Liver (tissue), 9 donors: ENCODE measurements around the gene SEMA4B. TPM values are rescaled to one million over a fixed set of nuclear protein-coding genes. Genes with fewer than 3 reads are reported as not detected.
"Not testable (repeated sequence)": the region's sequence is repeated elsewhere in the genome, so short reads cannot be mapped to it uniquely, and the experiment has no call there.

Experiments used
- DNase-seq: peaks from one replicate; pipeline ENCODE4 v3.0.0-alpha.2; 2017; ENCODE audit warnings: low spot score
- H3K27ac ChIP-seq, 2 donors: one replicate each; pipeline ENCODE4 v1.7.0; 2013; ENCODE audit warnings: inconsistent platforms in 2 of 2, low read length in 2 of 2, control low read depth in 1 of 2, low read depth in 1 of 2, mild to moderate bottlenecking in 1 of 2
- H3K27me3 ChIP-seq, 4 donors: one replicate each; pipeline versions ENCODE4 v1.6.1 to v1.7.0; 2013; ENCODE audit warnings: low read length in 3 of 4, inconsistent platforms in 1 of 4, mild to moderate bottlenecking in 1 of 4, moderate library complexity in 1 of 4; ENCODE audit not compliant: control insufficient read depth in 4 of 4, insufficient read depth in 4 of 4
- H3K36me3 ChIP-seq, 4 donors: one replicate each; pipeline versions ENCODE4 v1.6.1 to v1.7.0; 2013; ENCODE audit warnings: low read length in 3 of 4, mild to moderate bottlenecking in 3 of 4, low read depth in 1 of 4, moderate library complexity in 1 of 4; ENCODE audit not compliant: control insufficient read depth in 4 of 4, insufficient read depth in 3 of 4
- H3K4me1 ChIP-seq, 4 donors: one replicate each; pipeline versions ENCODE4 v1.6.1 to v1.7.0; 2013; ENCODE audit warnings: low read length in 3 of 4, mild to moderate bottlenecking in 3 of 4, moderate library complexity in 1 of 4; ENCODE audit not compliant: control insufficient read depth in 4 of 4, insufficient read depth in 4 of 4
- H3K4me3 ChIP-seq, 3 donors: one replicate each; pipeline versions ENCODE4 v1.6.1 to v1.7.0; 2013; ENCODE audit warnings: low read length in 3 of 3, control low read depth in 1 of 3, low read depth in 1 of 3, mild to moderate bottlenecking in 1 of 3
- H3K9ac ChIP-seq, 2 donors: one replicate each; pipeline ENCODE4 v1.7.0; 2013; ENCODE audit warnings: low read length in 2 of 2, mild to moderate bottlenecking in 2 of 2, moderate library complexity in 2 of 2, control low read depth in 1 of 2, low read depth in 1 of 2
- H3K9me3 ChIP-seq, 4 donors: one replicate each; pipeline versions ENCODE4 v1.6.1 to v1.7.0; 2013; ENCODE audit warnings: low read length in 3 of 4; ENCODE audit not compliant: control insufficient read depth in 4 of 4
- EGR1 ChIP-seq, 2 donors: IDR thresholded peaks; 2 replicates each; pipeline ENCODE4 v1.6.1; 2016 to 2018; ENCODE audit warnings: antibody characterized with exemption in 2 of 2, low read depth in 2 of 2
- FOXA2 ChIP-seq: IDR thresholded peaks from 2 replicates; pipeline ENCODE4 v1.6.1; 2016; ENCODE audit warnings: antibody characterized with exemption
- GABPA ChIP-seq, 2 donors: IDR thresholded peaks in 1 of 2; conservative IDR thresholded peaks in 1 of 2; 2 replicates each; pipeline ENCODE4 v1.6.1; 2016; ENCODE audit warnings: antibody characterized with exemption in 2 of 2, mild to moderate bottlenecking in 1 of 2, moderate library complexity in 1 of 2
- HNF4A ChIP-seq, 2 donors: conservative IDR thresholded peaks; 2 replicates each; pipeline ENCODE4 v1.6.1; 2016; ENCODE audit warnings: antibody characterized with exemption in 2 of 2, mild to moderate bottlenecking in 2 of 2
- JUND ChIP-seq, 2 donors: IDR thresholded peaks; 2 replicates each; pipeline ENCODE4 v1.6.1; 2016; ENCODE audit warnings: antibody characterized with exemption in 2 of 2
- NR2F2 ChIP-seq: IDR thresholded peaks from 2 replicates; pipeline ENCODE4 v1.6.1; 2016; ENCODE audit warnings: antibody characterized with exemption
- RXRA ChIP-seq, 2 donors: IDR thresholded peaks; 2 replicates each; pipeline ENCODE4 v1.6.1; 2017 to 2018; ENCODE audit warnings: antibody characterized with exemption in 2 of 2, mild to moderate bottlenecking in 1 of 2
- SP1 ChIP-seq: IDR thresholded peaks from 2 replicates; pipeline ENCODE4 v1.6.1; 2018; ENCODE audit warnings: antibody characterized with exemption, mild to moderate bottlenecking
- YY1 ChIP-seq: IDR thresholded peaks from 2 replicates; pipeline ENCODE4 v1.6.1; 2016; ENCODE audit warnings: antibody characterized with exemption, mild to moderate bottlenecking
- WGBS: extraction: QIAGEN DNeasy Blood & Tissue Kit; methylation state at CpG from one replicate; pipeline ENCODE4 v1.1.7; 2013; 5-methylcytosine and 5-hydroxymethylcytosine counted together
- polyA plus RNA-seq, 2 donors: library from polyadenylated mRNA; stranded (reverse) in 1 of 2; unstranded in 1 of 2; fragments of 200-250 nt in 1 of 2; fragments of >200 nt in 1 of 2; fragmentation: Nextera tagmentation in 1 of 2; extraction: Ambion mirVana in 1 of 2; gene quantifications; one replicate each; pipeline versions ENCODE4 v1.2.1 to v1.2.3, GENCODE V29; 2013 to 2015
- total RNA-seq, 2 donors: library from RNA; depleted of rRNA; stranded (reverse); fragments of >200 nt; gene quantifications; one replicate each; pipeline ENCODE4 v1.2.3, GENCODE V29; 2014
- TF ChIP-seq, protein P1 (sequence below): IDR thresholded peaks from 2 replicates; pipeline ENCODE4 v1.6.1; 2016; ENCODE audit warnings: antibody characterized with exemption, mild to moderate bottlenecking
- TF ChIP-seq, protein P2 (sequence below): IDR thresholded peaks from 2 replicates; pipeline ENCODE4 v1.6.1; 2016; ENCODE audit warnings: antibody characterized with exemption
- TF ChIP-seq, protein P3 (sequence below): IDR thresholded peaks from 2 replicates; pipeline ENCODE4 v1.6.1; 2016; ENCODE audit warnings: antibody characterized with exemption
- donor health status: healthy.
- donor health status: healthy.
- donor health status: healthy.
- donor health status: healthy.
- donor health status: healthy.

SEMA4B gene
- total and polyA plus RNA-seq, 4 donors: 14.3 to 52.2 (median 27.0) TPM

DNA sequence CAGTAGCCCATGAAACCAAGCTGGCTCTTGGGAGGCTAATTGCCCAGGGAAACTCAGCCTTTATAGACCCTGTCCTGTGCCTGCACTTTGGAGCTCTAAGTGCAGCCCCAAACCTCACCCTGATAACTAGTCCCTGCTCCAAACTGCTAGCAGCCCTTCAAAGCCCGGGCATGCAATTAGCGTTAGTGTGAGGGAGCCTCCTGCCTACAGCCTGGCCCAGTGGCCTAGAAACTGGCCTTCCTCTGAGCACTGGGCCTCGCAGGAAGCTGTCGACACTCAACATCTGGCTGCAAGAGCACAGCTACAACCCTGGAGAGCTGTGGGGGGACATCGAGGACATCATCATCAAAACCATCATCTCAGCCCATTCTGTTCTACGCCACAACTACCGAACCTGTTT lies 56.6 kb downstream of the SEMA4B start:
- Histone ChIP-seq H3K9me3 (no peaks in the 10 kb centered on the region), H3K36me3 (no peaks in the 10 kb centered on the region), H3K4me3 (no peak overlapping the region), H3K27ac (no peak overlapping the region), H3K4me1 (no peaks in the 10 kb centered on the region), H3K27me3 (no peaks in the 10 kb centered on the region), H3K9ac (no peak overlapping the region)
- no peak for DNase-seq
- TF ChIP-seq RXRA (IDR thresholded peaks at IDR 0.05): no peak
- TF ChIP-seq, protein P1, sequence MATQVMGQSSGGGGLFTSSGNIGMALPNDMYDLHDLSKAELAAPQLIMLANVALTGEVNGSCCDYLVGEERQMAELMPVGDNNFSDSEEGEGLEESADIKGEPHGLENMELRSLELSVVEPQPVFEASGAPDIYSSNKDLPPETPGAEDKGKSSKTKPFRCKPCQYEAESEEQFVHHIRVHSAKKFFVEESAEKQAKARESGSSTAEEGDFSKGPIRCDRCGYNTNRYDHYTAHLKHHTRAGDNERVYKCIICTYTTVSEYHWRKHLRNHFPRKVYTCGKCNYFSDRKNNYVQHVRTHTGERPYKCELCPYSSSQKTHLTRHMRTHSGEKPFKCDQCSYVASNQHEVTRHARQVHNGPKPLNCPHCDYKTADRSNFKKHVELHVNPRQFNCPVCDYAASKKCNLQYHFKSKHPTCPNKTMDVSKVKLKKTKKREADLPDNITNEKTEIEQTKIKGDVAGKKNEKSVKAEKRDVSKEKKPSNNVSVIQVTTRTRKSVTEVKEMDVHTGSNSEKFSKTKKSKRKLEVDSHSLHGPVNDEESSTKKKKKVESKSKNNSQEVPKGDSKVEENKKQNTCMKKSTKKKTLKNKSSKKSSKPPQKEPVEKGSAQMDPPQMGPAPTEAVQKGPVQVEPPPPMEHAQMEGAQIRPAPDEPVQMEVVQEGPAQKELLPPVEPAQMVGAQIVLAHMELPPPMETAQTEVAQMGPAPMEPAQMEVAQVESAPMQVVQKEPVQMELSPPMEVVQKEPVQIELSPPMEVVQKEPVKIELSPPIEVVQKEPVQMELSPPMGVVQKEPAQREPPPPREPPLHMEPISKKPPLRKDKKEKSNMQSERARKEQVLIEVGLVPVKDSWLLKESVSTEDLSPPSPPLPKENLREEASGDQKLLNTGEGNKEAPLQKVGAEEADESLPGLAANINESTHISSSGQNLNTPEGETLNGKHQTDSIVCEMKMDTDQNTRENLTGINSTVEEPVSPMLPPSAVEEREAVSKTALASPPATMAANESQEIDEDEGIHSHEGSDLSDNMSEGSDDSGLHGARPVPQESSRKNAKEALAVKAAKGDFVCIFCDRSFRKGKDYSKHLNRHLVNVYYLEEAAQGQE: no peak
- no peak for TF ChIP-seq JUND (IDR thresholded peaks at IDR 0.05)
- no peak for TF ChIP-seq NR2F2
- TF ChIP-seq, protein P2, sequence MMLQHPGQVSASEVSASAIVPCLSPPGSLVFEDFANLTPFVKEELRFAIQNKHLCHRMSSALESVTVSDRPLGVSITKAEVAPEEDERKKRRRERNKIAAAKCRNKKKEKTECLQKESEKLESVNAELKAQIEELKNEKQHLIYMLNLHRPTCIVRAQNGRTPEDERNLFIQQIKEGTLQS: no peak
- TF ChIP-seq HNF4A (conservative IDR thresholded peaks at IDR 0.05): no peak
- no peak for TF ChIP-seq SP1
- TF ChIP-seq, protein P3, sequence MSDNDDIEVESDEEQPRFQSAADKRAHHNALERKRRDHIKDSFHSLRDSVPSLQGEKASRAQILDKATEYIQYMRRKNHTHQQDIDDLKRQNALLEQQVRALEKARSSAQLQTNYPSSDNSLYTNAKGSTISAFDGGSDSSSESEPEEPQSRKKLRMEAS: no peak
- TF ChIP-seq GABPA (IDR thresholded peaks at IDR 0.05 in 1 of 2, conservative IDR thresholded peaks at IDR 0.05 in 1 of 2): no peak
- TF ChIP-seq EGR1 (IDR thresholded peaks at IDR 0.05; ENCODE audit: low read depth in 2 of 2): no peak
- no peak for TF ChIP-seq YY1
- 88% methylated on average over 7 of the region's 7 CpGs for WGBS

DNA sequence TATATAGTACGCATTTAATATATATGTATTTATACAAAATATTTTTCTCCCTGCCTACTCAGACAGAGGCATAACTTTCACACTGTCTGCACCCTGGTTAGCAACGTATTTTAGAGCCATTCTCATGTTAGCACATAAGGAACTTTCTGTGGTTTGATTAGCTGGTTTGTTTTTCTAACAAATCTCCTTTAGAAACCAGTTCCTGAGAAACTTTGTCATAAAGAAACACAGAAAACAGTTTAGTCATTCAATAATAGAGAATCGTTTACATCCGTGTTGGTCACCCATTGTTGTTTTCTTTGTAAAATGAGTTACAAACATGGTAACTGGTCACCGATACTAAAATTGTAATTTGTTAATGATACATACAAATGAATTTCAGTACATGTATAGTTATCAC lies 58.4 kb downstream of the SEMA4B start:
- Histone ChIP-seq H3K9ac (no peak overlapping the region), H3K4me3 (no peak overlapping the region), H3K27ac (no peak overlapping the region), H3K9me3 (no peaks in the 10 kb centered on the region), H3K4me1 (peaks cover 0 to 4% (median 2%) of the 10 kb centered on the region in 4 donors), H3K27me3 (no peaks in the 10 kb centered on the region), H3K36me3 (no peaks in the 10 kb centered on the region)
- 86% methylated on average over 5 of the region's 5 CpGs for WGBS
- TF ChIP-seq FOXA2 (no peak), RXRA (IDR thresholded peaks at IDR 0.05) (no peak), SP1 (no peak), HNF4A (conservative IDR thresholded peaks at IDR 0.05) (no peak)
- TF ChIP-seq, protein P1: no peak
- DNase-seq: no peak

DNA sequence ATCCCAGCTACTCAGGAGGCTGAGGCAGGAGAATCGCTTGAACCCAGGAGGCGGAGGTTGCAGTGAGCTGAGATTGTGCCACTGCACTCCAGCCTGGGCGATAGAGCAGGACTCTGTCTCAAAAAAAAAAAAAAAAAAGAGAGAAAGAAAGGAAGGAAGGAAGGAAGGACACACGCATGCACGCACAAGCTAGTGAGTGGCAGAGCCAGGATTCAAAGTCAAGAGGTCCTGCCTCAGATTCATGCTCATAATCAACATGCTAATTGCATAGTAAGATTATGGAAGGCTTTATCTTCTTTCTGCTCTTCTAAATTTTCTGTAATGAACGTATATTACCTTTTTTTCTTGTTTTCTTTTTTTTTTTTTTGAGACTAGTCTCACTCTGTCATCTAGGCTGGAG lies 59.6 kb downstream of the SEMA4B start:
- DNase-seq, H3K4me3 ChIP-seq, H3K27ac ChIP-seq, H3K36me3 ChIP-seq, H3K9me3 ChIP-seq, H3K27me3 ChIP-seq, H3K9ac ChIP-seq: not testable (repeated sequence)
- H3K4me1 ChIP-seq: peaks cover 0 to 10% (median 7%) of the 10 kb centered on the region in 4 donors
- 85% methylated on average over 6 of the region's 6 CpGs for whole genome bisulfite sequencing
